Measurements from ENCODE around the gene TNS1. TPM values are rescaled to one million over a fixed set of nuclear protein-coding genes. Genes with fewer than 3 reads are reported as not detected.

Gene TNS1
- total RNA-seq, 2 donors from 2014 or later = 168 to 174 TPM

DNA sequence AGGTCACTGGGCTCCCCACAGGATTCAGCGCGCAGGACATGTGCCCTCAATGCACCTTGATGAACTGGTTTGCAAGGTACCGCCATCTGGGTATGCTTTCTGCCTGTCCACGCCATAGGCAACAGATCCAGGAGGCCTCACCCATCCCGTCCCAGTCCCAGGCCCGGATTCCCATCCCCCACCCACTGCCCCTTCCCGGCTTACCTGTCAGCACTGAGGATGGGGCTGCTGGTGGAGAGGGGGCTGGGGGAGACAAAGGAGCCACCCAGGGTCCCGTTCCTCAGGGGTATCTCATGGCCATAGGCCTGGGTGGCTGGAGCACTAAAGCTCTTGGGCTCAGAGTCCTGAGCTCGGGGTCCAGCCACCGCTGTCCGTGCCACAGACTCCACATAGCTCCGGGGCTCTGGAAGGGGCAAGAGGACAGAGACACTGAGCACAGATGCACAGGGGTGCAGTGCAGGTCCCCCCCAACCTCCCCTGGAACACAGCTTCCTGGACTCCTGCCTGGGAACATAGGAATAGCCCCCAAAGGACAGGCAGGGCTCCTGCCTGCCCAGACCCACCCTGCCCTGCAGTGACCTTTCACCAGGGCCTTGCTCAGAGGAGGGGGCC, 181.2 kb downstream of the TNS1 start:
- WGBS, 2 donors = 86 to 100% methylated on average over 2 to 9 of the region's 12 CpGs
- H3K9me3 ChIP-seq = no peaks in the 10 kb centered on the region
- DNase-seq (no peak), ATAC-seq (no peak)
- intact Hi-C loops (cut with DNase I) = no loop called here
- H3K4me3 ChIP-seq = no peak overlapping the region
- H3K27ac ChIP-seq = peak overlapping the region in 2 of 4 donors; percentile 36 to 44
- no peaks in the 10 kb centered on the region for H3K27me3 ChIP-seq
- peaks cover 14 to 28% of the 10 kb centered on the region in 2 donors for H3K36me3 ChIP-seq (replicated peaks in 1 of 2; ENCODE audit: insufficient read depth in 1 of 2, low read depth in 2 of 2)
- H3K4me1 ChIP-seq = no peaks in the 10 kb centered on the region
- TF ChIP-seq, protein P1, sequence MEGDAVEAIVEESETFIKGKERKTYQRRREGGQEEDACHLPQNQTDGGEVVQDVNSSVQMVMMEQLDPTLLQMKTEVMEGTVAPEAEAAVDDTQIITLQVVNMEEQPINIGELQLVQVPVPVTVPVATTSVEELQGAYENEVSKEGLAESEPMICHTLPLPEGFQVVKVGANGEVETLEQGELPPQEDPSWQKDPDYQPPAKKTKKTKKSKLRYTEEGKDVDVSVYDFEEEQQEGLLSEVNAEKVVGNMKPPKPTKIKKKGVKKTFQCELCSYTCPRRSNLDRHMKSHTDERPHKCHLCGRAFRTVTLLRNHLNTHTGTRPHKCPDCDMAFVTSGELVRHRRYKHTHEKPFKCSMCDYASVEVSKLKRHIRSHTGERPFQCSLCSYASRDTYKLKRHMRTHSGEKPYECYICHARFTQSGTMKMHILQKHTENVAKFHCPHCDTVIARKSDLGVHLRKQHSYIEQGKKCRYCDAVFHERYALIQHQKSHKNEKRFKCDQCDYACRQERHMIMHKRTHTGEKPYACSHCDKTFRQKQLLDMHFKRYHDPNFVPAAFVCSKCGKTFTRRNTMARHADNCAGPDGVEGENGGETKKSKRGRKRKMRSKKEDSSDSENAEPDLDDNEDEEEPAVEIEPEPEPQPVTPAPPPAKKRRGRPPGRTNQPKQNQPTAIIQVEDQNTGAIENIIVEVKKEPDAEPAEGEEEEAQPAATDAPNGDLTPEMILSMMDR (IDR thresholded peaks at IDR 0.05) = no peak

DNA sequence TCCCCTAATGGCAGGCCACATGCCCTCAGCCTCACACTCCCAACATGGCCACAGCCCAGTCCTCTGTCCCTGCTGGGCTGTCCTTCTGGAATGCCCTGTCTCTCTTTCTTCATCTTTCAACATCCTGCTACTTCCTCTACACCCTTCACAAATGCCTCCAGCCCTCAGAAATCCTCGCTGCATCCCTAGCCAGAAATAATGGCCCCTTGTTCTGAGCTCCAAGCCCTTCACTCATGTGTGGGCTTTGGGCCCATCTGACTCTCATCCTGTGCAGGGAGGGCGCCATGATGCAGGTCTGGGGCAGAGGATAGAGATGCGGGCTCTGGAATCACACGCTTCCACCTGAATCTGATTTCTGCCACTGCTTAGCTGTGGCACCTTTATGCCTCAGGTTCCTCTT, 181.9 kb downstream of the TNS1 start:
- no peaks in the 10 kb centered on the region for H3K4me1 ChIP-seq
- DNase-seq = no peak
- H3K4me3 ChIP-seq = no peak overlapping the region
- H3K9me3 ChIP-seq = no peaks in the 10 kb centered on the region
- intact Hi-C loops (cut with DNase I) = no loop called here
- H3K27ac ChIP-seq = no peak overlapping the region
- H3K36me3 ChIP-seq (replicated peaks in 1 of 2; ENCODE audit: insufficient read depth in 1 of 2, low read depth in 2 of 2) = peaks cover 14 to 31% of the 10 kb centered on the region in 2 donors
- ATAC-seq = no peak
- WGBS, 2 donors = 77 to 97% methylated on average over 4 of the region's 4 CpGs
- TF ChIP-seq POLR2A (IDR thresholded peaks at IDR 0.05) = no peak
- TF ChIP-seq, protein P1 (IDR thresholded peaks at IDR 0.05) = no peak
- no peaks in the 10 kb centered on the region for H3K27me3 ChIP-seq

DNA sequence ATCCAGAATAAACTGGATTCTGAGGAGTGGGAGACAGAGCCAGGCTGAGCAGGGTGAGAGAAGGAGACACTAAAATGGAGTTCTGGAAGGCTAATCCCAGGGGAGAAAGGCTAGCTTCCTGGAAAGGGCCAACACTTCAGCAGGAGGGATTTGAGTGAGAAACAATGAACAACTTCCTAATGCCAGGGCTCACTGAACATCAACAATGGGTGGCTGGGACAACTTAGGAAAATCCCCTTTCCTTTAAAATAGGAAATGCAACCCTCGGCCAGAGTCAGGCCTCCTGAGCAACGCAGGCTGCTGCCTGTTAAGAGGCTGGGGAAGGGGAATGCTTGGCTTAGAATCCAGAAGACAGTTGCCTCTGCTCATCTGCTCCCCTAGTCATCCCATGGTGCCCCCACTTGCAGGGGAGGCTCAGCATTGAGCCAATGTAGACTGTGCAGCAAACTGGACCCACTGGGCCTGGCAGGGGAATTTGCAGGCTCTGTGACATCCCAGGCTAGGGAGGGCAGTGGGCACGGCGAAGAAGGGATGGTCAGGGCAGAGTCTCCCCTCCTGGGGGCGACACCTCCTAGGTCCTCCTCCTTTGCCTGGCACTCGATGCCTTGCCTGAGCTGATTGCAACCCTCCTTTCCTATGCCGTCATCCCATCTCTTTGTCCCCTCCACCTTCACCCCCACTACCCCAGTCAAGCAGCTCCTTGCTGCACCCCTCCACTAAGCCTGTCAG, 182.5 kb downstream of the TNS1 start:
- Histone ChIP-seq H3K4me1 (no peaks in the 10 kb centered on the region), H3K27ac (peak overlapping the region in 1 of 4 donors; percentile 17), H3K4me3 (no peak overlapping the region), H3K27me3 (no peaks in the 10 kb centered on the region), H3K9me3 (no peaks in the 10 kb centered on the region), H3K36me3 (replicated peaks in 1 of 2; ENCODE audit: insufficient read depth in 1 of 2, low read depth in 2 of 2) (peaks cover 14 to 34% of the 10 kb centered on the region in 2 donors)
- DNase-seq (no peak), ATAC-seq (no peak)
- intact Hi-C loops (cut with DNase I) = no loop called here
- 79 to 96% methylated on average over 5 to 7 of the region's 7 CpGs for WGBS, 2 donors
- TF ChIP-seq POLR2A (IDR thresholded peaks at IDR 0.05) = no peak
- TF ChIP-seq, protein P1 (IDR thresholded peaks at IDR 0.05) = no peak

DNA sequence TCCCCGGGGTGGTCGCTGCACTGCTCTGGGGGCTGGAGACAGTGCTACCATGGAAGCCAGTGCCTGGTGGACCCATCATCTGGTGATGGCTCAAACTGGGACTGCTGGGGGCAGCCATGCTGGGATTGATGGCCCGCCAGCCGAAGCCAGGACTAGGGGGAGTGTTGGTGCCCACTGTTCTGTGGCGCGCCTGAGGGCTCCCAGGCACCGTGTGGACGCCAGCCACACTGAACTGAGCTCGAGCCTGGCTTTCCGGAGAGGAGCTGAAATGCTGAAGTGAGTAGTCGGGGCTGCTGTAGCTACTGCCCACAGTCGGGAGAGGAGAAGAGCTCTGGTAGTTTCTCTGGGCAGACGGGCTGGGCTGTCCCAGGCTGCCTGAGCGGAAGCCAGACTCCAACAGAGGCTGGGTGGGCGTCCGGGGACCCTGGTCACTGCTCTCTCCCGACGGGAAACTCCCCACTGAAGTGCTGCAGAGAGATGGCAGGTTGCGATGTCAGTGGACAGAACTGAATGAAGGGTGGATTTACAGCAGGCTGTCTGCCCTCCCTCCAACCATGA, 184.4 kb downstream of the TNS1 start:
- H3K4me1 ChIP-seq = no peaks in the 10 kb centered on the region
- WGBS, 2 donors = 82 to 87% methylated on average over 10 to 19 of the region's 19 CpGs
- H3K36me3 ChIP-seq (replicated peaks in 1 of 2; ENCODE audit: insufficient read depth in 1 of 2, low read depth in 2 of 2) = peaks cover 22 to 42% of the 10 kb centered on the region in 2 donors
- H3K27ac ChIP-seq = no peak overlapping the region
- H3K27me3 ChIP-seq = no peaks in the 10 kb centered on the region
- intact Hi-C loops (cut with DNase I) = no loop called here
- DNase-seq (no peak), ATAC-seq (no peak)
- H3K4me3 ChIP-seq = no peak overlapping the region
- TF ChIP-seq POLR2A (IDR thresholded peaks at IDR 0.05) = no peak
- TF ChIP-seq, protein P1 (IDR thresholded peaks at IDR 0.05) = no peak
- no peaks in the 10 kb centered on the region for H3K9me3 ChIP-seq
